ENCODE results near the gene RPS10.
"Not testable (repeated sequence)": the region's sequence is repeated elsewhere in the genome, so short reads cannot be mapped to it uniquely, and the experiment has no call there.

The RPS10 gene

GRCh38 chr6:34391786-34392496 lies 33.9 kb downstream of the RPS10 start:
- DNase-seq = peak; percentile 62

- no peak for DNase-seq
These were observed 34.4 kb downstream of the RPS10 start for GRCh38 chr6:34391473-34391785.

DNA sequence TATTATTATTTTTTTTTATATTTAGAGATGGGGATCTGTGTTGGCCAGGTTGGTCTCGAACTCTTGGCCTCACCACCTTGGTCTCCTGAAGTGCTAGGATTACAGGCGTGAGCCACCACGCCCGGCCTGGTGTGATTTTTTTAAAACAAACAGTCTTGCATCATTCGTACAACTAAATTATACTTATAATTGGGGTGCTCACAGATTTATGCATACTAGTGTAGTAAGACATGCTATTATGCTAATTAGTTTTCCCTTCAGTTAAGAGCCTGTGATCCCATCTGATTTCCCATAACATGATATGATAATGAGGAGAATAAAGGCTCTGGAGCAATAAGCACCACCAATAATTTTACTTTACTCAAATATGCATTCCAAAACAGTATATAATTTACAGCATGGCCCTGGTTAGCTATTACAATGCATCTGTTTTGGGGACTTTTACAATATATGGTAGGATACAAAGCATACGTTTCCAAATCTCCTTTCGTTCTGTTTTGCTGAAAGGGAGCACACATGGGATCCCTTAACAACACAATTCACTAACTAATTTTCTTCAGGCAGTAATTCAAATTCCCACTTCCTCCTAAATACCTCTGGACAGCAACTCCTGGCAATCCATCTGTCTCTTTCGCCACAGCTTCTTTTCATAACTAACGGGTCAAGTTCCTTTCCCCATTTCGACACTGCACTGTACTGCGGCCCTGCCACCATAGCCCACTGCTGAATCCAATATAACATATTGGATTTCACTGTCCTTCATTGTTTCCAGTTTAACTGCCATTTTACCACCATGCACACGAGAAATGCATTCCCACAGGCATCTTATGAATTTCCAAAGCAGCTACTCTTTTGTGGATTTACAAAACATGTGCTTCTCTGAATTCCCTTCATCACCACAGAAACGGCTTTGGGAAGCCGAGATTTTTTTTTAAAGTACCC lies 35.1 kb downstream of the RPS10 start:
- DNase-seq = no peak

DNA sequence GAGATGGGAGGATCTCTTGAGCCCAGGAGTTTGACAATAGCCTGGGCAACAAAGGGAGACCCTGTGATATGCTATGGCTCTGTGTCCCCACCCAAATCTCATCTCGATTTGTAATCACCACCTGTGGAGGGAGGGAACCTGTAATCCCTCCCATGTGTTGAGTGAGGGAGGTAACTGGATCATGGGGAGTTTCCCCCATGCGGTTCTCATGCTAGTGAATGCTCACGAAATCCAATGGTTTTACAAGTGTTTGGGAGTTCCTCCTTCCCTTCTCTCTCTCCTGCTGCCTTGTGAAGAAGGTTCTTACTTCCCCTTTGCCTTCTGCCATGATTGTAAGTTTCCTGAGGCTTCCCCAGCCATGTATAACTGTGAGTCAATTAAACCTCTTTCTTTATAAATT lies 36.8 kb downstream of the RPS10 start:
- no peak for DNase-seq

GRCh38 chr6:34388421-34388820 lies 37.4 kb downstream of the RPS10 start:
- DNase-seq = no peak

DNA sequence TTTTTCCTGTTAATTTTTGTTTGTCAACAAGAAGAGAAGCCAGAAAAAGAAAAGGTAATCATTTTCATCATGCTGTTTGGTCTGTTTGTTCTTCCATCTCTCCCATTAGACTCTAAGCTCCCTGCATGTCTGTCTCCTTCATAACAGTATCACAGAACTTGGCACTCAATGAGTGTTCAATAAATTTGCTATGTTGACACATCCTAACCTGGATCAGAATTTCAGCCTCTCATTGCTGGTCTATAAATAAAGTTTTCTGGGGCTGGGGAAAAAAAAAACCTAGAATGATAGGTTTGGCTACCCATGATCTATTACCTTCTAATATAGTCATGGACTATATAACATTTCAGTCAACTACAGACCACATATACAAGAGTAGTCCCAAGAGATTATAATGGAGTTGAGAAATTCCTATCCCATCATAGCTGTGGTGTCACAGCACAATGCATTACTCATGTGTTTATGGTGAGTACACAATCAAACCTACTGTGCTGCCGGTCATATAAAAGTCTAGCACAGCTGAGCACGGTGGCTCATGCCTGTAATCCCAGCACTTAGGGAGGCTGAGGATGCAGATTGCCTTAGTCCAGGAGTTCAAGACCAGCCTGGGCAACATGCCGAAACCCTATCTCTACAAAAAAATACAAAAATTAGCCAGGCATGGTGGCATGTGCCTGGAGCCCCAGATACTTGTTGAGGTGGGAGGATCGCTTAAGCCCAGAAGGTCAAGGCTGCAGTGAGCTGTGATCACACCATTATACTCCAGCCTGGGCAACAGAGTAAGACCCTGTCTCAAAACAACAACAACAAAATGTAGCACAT lies 39.3 kb downstream of the RPS10 start:
- DNase-seq = no peak

DNA sequence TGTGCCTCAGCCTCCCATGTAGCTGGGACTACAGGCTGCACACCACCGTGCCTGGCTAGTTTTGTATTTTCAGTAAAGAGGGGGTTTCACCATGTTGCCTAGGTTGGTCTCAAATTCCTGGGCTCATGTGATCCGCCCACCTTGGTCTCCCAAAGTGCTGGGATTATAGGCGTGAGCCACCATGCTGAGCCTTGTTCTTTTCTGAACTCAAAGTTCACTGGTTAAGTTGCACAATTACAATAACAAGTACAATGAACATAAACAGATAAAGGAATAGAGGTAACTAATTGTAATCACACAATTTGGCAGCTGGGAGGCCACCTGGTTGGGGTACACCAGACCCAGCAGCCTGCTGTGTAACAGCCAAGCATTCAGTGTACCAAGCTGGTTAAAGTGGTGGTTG lies 40.1 kb downstream of the RPS10 start:
- DNase-seq = no peak

- no peak for DNase-seq
These were observed 41.3 kb downstream of the RPS10 start for GRCh38 chr6:34384321-34385153.

DNA sequence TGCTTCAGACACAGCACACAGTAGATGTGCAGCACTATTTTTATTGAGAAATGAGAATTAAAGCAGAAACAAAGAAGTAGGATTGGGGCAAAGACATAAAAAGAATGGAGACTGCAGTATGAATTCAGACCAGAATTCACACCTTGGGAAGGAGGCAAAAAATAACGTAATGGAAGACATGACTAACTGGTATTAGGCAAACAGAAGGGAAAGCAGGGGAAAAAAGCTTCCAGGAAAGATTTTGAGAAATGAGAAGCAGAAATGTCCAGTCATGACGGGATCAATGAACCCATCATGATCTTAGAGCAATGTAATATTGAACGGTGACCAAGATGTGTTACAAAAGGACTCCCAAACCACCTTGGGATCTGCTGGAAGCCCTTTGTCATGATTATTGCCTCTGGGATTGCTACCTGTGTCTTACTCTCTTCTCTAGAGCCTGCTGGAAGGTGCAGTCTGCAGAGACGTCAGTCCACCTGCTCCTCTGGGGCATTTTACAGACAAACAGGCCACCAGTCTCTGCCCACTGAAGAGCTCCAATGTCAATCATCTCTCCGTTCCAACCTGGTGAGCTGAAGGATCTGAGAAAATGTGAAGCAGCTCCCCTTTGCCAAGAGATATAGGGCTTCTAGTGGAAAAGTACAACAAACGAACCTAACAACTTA lies 42.1 kb downstream of the RPS10 start:
- no peak for DNase-seq

DNA sequence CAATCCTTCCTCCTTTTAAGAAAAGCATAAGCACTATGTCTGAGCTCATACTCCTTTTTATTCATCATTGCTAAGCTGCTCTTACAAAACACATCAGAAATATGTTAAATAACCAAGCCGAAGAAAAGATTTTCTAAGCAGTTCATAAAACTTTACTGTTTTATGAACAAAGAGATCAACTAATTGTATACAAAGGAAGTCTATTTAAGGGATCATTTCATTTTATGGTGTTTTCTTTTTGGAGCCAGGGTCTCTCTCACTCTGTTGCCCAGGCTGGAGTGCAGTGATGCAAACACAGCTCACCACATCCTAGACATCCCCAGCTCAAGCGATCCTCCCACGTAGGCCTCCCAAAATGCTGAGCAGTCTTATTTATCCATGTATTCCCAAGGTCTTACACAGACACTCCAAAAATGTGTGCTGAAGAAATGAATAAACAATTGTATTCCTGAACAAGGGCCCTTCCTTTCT lies 42.7 kb downstream of the RPS10 start:
- no peak for DNase-seq

DNA sequence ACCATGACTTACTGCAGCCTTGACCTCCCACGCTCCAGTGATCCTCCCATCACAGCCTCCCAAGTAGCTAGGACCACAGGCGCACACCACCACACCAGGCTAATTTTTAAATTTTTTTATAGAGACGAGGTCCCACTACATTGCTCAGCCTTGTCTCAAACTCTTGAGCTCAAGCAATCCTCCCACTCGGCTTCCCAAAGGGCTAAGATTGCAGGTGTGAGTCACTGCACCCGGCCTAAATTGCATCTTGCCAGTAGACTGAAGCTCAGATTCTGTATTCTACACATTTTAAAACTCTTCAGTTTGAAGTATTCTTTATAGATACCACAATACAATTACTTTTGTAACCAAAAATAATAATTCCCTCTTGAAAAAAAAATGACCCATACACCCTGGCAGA lies 44.8 kb downstream of the RPS10 start:
- no peak for DNase-seq

GRCh38 chr6:34378470-34378869 lies 47.4 kb downstream of the RPS10 start:
- no peak for DNase-seq

- DNase-seq = no peak
These were observed 47.9 kb downstream of the RPS10 start for GRCh38 chr6:34377984-34378383.

GRCh38 chr6:34377571-34377970 lies 48.3 kb downstream of the RPS10 start:
- not testable (repeated sequence) for DNase-seq

DNA sequence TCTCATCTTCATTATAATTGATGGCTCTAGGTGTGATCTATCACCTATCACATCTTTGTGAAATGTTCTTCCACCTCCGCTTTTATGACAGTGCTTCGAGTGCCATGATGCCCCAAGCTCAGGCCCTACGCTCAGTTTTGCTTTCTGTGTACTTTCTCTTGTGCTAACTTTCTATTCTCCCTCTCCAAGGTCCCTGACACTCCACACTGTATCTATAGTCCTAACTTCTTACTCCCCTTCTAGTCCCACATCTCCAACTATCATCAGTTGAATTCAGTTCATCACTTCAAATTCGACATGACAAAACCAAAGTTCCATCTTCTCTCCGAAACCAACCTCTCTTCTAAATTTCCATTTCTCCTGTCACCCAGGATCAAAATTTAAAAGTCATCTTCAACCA lies 50.0 kb downstream of the RPS10 start:
- DNase-seq = no peak

DNA sequence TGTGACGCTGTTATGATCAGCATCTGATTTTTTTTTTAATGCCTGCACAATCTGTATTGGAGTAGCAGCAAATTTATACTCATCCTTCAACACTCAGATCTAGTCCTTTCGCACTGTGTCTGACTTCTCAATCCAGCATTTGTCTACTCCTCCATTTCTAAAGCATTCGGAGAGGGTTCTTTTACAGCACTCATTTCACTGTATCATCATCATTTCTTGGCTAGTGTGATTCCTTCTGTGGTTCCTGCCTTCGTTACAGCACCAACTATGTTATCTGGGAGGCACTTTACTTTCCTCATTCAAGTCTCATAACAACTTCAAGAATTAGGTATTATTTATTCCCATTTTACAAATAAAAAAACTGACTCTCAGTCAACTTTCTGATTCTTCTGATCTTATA lies 51.4 kb downstream of the RPS10 start:
- no peak for DNase-seq

DNA sequence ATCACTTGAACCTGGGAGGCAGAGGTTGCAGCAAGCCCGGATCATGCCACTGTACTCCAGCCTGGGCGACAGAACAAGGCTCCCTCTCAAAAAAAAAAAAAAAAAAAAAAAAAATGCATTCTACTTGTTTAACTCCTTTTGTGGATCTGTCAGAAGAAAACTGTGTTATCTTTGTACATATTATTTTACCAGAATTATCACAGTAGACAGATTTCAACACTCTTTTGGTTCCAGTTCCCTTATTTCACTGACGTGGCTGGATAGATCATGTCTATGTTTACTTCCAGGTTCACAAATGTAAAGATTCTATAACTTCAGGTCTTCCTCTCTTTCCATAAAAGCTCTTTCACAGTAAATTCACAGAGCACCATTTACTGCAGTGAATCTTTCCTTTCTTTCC lies 51.8 kb downstream of the RPS10 start:
- DNase-seq = no peak

DNA sequence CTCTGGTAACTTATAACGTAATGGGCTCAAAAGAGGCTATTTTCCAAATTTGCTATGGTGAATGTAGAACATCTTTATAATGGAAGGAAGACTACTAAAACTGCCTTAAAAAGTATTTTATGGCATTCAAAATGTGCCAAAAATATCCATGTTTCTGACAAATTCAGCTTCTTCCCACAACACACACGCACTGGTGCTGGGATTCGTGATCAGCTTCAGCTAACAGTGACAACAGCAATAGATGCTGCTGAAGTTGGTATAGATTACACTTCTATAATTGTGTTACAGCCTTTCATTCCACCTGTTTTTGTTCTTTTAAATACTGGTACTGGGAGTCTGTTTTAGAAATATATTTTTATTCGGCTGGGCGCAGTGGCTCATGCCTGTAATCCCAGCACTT lies 52.4 kb downstream of the RPS10 start:
- DNase-seq = no peak

- not testable (repeated sequence) for DNase-seq
These were observed 54.0 kb downstream of the RPS10 start for GRCh38 chr6:34371865-34372264.

GRCh38 chr6:34370361-34370760 lies 55.5 kb downstream of the RPS10 start:
- DNase-seq = no peak

- DNase-seq = no peak
These were observed 56.5 kb downstream of the RPS10 start for GRCh38 chr6:34369385-34369784.

Measured in stimulated activated naive CD4-positive, alpha-beta T cell treated with Interleukin-2 at 50 U/mL for 16 hours (primary cell).